ENCODE results near the gene TENM3.

Gene TENM3

DNA sequence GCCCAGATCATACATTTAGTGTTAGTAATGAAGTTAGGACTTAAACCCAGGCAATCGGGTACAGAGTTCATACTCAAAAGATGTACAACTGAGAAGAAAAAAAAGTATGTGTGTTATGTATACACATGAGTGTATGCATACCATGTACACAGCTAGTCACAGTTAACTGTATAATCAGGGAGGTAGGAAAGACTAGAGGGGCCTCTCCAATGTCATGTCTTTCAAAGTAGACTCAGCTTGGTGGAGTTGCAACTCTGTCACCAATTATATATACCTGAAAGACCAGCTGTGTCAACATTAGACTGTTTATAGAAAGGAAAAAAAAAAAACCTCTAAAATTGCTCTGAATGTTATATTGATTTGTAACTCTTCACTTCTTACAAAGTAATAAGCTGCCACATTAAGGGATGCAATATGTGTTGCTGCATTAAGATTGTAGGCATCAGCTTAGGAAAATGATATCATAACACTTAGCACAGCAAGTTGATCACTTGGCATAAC lies 506.5 kb downstream of the TENM3 start:
- ChIA-PET POLR2A (no interaction called here), CTCF (interaction anchor here (0.8 to 1.3 kb wide), 4 partner anchors 10 to 56 kb away, joined by 3 read pairs; no protein-coding TSS in a partner anchor)
- TF ChIP-seq, protein P1, sequence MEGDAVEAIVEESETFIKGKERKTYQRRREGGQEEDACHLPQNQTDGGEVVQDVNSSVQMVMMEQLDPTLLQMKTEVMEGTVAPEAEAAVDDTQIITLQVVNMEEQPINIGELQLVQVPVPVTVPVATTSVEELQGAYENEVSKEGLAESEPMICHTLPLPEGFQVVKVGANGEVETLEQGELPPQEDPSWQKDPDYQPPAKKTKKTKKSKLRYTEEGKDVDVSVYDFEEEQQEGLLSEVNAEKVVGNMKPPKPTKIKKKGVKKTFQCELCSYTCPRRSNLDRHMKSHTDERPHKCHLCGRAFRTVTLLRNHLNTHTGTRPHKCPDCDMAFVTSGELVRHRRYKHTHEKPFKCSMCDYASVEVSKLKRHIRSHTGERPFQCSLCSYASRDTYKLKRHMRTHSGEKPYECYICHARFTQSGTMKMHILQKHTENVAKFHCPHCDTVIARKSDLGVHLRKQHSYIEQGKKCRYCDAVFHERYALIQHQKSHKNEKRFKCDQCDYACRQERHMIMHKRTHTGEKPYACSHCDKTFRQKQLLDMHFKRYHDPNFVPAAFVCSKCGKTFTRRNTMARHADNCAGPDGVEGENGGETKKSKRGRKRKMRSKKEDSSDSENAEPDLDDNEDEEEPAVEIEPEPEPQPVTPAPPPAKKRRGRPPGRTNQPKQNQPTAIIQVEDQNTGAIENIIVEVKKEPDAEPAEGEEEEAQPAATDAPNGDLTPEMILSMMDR (IDR thresholded peaks at IDR 0.05; ENCODE audit: control extremely low read depth, extremely low read depth, low read depth, missing control alignments) = no peak
- DNase-seq (ENCODE audit: extremely low spot score) = no peak

DNA sequence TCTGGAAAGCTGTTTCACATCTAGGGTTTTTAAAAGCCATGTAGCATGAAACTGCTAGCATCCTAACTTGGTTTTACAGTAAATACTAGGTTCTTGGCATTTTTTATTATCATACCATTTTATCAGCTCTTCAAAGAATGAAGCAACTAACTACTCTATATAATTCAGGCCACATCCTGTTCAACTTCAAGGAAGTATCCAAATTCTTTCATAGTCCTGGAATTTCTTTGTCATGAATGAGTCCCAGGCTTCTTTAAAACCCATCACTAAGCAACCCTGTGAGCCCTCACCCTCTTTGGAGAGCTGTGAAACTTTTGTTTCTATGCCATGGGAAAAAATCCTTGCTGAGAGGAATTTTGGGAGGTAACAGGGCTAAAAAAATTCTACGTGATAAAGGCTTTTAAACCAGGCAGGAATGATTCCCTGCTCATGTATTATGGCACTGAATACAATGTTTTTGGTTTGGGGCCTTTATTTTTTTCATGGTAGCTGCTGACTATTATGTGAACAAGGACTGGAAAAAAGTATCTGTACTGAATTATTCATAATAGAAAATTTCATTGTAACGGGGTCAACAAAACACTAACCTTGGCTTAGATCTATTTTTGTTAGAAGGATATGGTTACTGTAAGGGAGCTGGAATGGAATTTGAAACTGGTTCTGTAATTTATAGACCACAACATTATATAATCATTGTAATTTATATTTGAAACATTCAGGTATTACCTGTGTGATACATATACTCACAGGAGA lies 509.1 kb downstream of the TENM3 start:
- CTCF ChIA-PET = interaction anchor here (1.2 to 1.3 kb wide), 2 partner anchors 12 kb away, joined by 3 read pairs; no protein-coding TSS in a partner anchor
- TF ChIP-seq, protein P1 (IDR thresholded peaks at IDR 0.05; ENCODE audit: control extremely low read depth, extremely low read depth, low read depth, missing control alignments) = no peak
- DNase-seq (ENCODE audit: extremely low spot score) = no peak
- POLR2A ChIA-PET = no interaction called here

DNA sequence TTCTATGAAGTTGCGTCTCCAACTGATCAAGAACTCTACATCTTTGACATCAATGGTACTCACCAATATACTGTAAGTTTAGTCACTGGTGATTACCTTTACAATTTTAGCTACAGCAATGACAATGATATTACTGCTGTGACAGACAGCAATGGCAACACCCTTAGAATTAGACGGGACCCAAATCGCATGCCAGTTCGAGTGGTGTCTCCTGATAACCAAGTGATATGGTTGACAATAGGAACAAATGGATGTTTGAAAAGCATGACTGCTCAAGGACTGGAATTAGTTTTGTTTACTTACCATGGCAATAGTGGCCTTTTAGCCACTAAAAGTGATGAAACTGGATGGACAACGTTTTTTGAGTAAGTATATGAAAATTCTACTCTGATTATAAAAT lies 511.7 kb downstream of the TENM3 start:
- ChIA-PET POLR2A (no interaction called here), CTCF (interaction anchor here (1.1 to 1.9 kb wide), 3 partner anchors 9 to 18 kb away, joined by 3 to 6 read pairs (median 4); no protein-coding TSS in a partner anchor)
- TF ChIP-seq, protein P1 (IDR thresholded peaks at IDR 0.05; ENCODE audit: control extremely low read depth, extremely low read depth, low read depth, missing control alignments) = no peak
- DNase-seq (ENCODE audit: extremely low spot score) = no peak

DNA sequence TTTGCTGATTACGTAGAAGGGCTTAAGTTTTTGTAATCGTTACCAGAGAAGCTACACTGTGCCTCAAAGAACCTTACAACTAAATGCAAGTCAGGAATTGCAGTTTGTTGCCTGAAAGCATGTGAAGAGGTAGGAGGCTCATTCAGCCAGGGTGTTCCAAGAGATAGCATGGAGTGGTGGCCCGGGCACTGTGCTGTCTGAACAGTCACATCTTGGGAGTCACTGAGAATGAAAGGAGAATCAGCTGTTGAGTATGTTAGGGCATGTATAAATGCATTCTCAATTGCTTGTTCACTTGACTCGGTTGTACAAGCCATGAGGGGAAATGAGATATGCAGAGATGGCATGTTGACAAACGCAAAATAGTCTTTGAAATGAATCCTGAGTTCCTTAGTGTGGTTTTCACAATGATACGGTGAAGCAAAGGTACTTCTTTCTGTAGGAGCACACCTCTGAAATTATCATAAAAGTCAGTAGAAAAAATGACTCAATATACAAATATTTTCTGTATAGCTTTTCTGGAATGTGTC lies 513.0 kb downstream of the TENM3 start:
- ChIA-PET POLR2A (no interaction called here), CTCF (interaction anchor here (1.6 to 1.9 kb wide), 2 partner anchors 7 to 20 kb away, joined by 4 to 6 read pairs; no protein-coding TSS in a partner anchor)
- no peak for DNase-seq (ENCODE audit: extremely low spot score)
- TF ChIP-seq, protein P1 (IDR thresholded peaks at IDR 0.05; ENCODE audit: control extremely low read depth, extremely low read depth, low read depth, missing control alignments) = no peak

DNA sequence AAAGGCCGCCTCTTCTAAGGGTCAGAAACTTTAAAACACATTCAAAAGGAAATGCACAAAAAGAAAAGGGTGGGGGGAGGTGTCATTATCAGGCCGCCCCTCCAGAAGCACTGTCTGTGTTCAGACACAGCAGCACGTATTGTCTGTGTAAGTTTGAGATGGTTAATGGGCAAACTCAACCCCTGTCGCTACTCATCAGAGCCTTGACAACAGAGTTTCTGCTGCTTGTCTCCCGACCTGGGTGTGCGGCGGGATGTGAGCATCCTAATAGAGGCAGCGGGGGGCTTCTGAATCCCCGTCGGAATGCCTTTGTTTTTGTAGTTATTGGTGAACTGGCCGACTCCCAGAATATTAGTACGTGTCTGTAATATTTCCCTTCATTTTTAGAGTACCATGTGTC lies 515.1 kb downstream of the TENM3 start:
- ChIA-PET CTCF (interaction anchor here (1.0 kb wide), 1 partner anchor 166 kb away, joined by 3 read pairs; no protein-coding TSS in a partner anchor), POLR2A (no interaction called here)
- no peak for DNase-seq (ENCODE audit: extremely low spot score)
- TF ChIP-seq, protein P1 (IDR thresholded peaks at IDR 0.05; ENCODE audit: control extremely low read depth, extremely low read depth, low read depth, missing control alignments) = no peak

DNA sequence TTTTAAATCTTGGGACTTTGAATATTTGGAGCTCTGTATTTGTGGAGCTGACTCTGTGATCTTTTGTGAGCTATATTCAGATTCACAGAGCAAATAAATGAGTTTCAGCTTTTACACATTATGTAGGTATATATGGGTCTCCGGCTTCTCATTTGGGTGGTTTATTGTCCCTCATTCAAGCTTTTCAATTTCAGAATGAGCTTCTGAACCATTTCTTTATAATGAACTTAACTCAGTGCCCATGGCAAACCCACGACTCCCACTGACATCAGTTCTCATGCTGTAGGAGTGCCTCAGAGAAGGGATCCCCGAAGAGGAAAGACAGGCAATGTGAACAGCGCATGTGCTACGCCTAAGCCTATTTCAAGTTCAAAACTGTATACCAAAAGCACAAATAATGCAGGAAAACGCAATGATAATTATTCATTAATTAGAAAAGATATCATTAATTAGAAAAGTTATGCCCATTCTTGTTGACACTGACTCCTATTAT lies 517.4 kb downstream of the TENM3 start:
- no peak for DNase-seq (ENCODE audit: extremely low spot score)
- CTCF ChIA-PET = interaction anchor here (1.6 kb wide), 1 partner anchor 20 kb away, joined by 3 read pairs; no protein-coding TSS in a partner anchor
- TF ChIP-seq, protein P1 (IDR thresholded peaks at IDR 0.05; ENCODE audit: control extremely low read depth, extremely low read depth, low read depth, missing control alignments) = no peak
- POLR2A ChIA-PET = no interaction called here

All from GM10248 (cell line).